ENCODE data around the gene PODN.

Gene PODN

GRCh38 chr1:53063744-53064515 lies 1.9 kb downstream of the PODN start:
- no peak overlapping the region for H3K4me3 ChIP-seq (ENCODE audit: low read depth, low read length)
- TF ChIP-seq CTCF (IDR thresholded peaks at IDR 0.05; ENCODE audit: low read depth, low read length): no peak

- TF ChIP-seq CTCF (IDR thresholded peaks at IDR 0.05; ENCODE audit: low read depth, low read length): no peak
These were observed 3.4 kb downstream of the PODN start for GRCh38 chr1:53065391-53065790.

GRCh38 chr1:53066488-53066887 lies 4.5 kb downstream of the PODN start:
- TF ChIP-seq CTCF (IDR thresholded peaks at IDR 0.05; ENCODE audit: low read depth, low read length): no peak

More at GRCh38 chr1:53065391-53065790, 3.4 kb downstream of the PODN start:
- no peak overlapping the region for H3K4me3 ChIP-seq (ENCODE audit: low read depth, low read length)

GRCh38 chr1:53066891-53067738 lies 5.1 kb downstream of the PODN start:
- H3K4me3 ChIP-seq (ENCODE audit: low read depth, low read length): no peak overlapping the region
- TF ChIP-seq CTCF (IDR thresholded peaks at IDR 0.05; ENCODE audit: low read depth, low read length): no peak

More at GRCh38 chr1:53066488-53066887, 4.5 kb downstream of the PODN start:
- no peak overlapping the region for H3K4me3 ChIP-seq (ENCODE audit: low read depth, low read length)

- H3K4me3 ChIP-seq (ENCODE audit: low read depth, low read length): no peak overlapping the region
- TF ChIP-seq CTCF (IDR thresholded peaks at IDR 0.05; ENCODE audit: low read depth, low read length): no peak
These were observed 5.9 kb downstream of the PODN start for GRCh38 chr1:53067886-53068285.

- no peak for TF ChIP-seq CTCF (IDR thresholded peaks at IDR 0.05; ENCODE audit: low read depth, low read length)
- no peak overlapping the region for H3K4me3 ChIP-seq (ENCODE audit: low read depth, low read length)
These were observed 6.5 kb downstream of the PODN start for GRCh38 chr1:53068314-53069099.

All from WI38 (cell line).